Large intestine (tissue), 3 donors: ENCODE data around the gene CENPA. TPM values are rescaled to one million over a fixed set of nuclear protein-coding genes. Genes with fewer than 3 reads are reported as not detected.
A peak's percentile ranks its signal among the peaks of the same experiment; 100 is the strongest.

Experiments used
- DNase-seq, 2 donors: peaks; one replicate each; pipeline versions ENCODE4 v3.0.0 to v3.0.0-alpha.2; 2013
- H3K27ac ChIP-seq: one replicate; pipeline ENCODE4 v1.5.1; 2013; ENCODE audit warnings: low read length
- H3K27me3 ChIP-seq: 2 replicates; pipeline ENCODE4 v1.6.1; 2013; ENCODE audit warnings: low read length; ENCODE audit not compliant: control insufficient read depth, insufficient read depth
- H3K36me3 ChIP-seq: 2 replicates; pipeline ENCODE4 v1.6.1; 2013; ENCODE audit warnings: low read length; ENCODE audit not compliant: control insufficient read depth, insufficient read depth
- H3K4me1 ChIP-seq: one replicate; pipeline ENCODE4 v1.6.1; 2013; ENCODE audit warnings: low read length; ENCODE audit not compliant: control insufficient read depth, insufficient read depth
- H3K4me3 ChIP-seq: one replicate; pipeline ENCODE4 v1.5.1; 2013; ENCODE audit warnings: low read length
- H3K9me3 ChIP-seq: one replicate; pipeline ENCODE4 v1.6.1; 2013; ENCODE audit warnings: mild to moderate bottlenecking, low read depth, low read length, moderate library complexity; ENCODE audit not compliant: control insufficient read depth
- WGBS: methylation state at CpG from one replicate; pipeline ENCODE4 v1.1.5; 2013; ENCODE audit warnings: low lambda C conversion rate; ENCODE audit not compliant: insufficient coverage; 5-methylcytosine and 5-hydroxymethylcytosine counted together
- polyA plus RNA-seq: library from polyadenylated mRNA; unstranded; fragments of 120-200 nt; gene quantifications from one replicate; pipeline ENCODE4 v1.2.1, GENCODE V29; 2013

CENPA gene
- polyA plus RNA-seq, 1 donor = 4.7 TPM

GRCh38 chr2:26770986-26771586 is 14.8 kb upstream of the CENPA start:
- no CpG with 5 or more reads among the region's 6 CpGs for WGBS
- no peaks in the 10 kb centered on the region for H3K4me1 ChIP-seq
- H3K36me3 ChIP-seq = peaks cover 22% of the 10 kb centered on the region
- no peak for DNase-seq
- H3K4me3 ChIP-seq = no peak overlapping the region
- no peak overlapping the region for H3K27ac ChIP-seq
- no peaks in the 10 kb centered on the region for H3K9me3 ChIP-seq
- no peaks in the 10 kb centered on the region for H3K27me3 ChIP-seq

DNA sequence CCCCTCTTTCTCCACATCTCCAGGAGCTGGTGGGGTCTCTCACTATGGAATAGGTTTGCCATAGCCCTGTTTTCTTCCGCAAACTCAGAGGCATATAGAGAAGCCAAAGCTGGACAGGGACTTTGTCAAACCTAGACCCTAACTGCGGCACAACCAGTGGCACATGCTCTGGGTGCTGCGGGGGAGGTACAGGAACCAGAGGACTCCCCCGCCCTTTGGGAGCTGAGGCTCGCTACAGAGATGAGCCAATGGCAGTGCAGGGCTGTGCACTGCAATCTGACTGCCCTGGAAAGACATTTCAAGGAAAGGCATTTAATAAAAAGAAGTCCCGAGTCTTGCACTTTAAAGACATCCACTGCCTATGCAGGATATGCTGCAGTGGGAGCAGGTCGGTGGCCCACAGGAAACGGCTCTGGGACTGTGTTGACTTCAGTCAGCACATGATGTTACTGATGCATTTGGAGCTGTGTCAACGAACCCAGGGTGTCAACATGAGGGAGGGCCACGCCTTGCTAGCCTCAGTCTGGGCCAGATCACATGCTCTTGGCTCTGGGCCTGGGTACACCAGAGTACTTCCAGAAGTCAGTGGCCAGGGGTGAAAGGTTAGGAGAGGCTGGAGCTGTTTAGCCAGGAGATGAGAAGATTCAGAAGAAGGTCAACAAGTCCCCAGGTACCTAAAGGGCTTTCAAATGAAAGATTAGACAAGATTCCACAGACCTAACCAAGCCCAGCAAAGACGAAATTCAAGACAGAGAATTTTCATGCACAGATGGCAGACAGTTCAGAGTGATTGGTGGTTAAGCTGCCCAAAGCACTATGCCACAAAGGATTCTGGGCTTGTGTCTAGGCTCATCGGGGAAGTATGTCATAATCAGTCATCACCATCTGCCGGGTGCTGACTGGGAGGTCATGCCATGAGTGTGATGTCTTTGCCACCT is 13.5 kb upstream of the CENPA start:
- no CpG with 5 or more reads among the region's 13 CpGs for WGBS
- H3K4me1 ChIP-seq = no peaks in the 10 kb centered on the region

GRCh38 chr2:26776195-26776800 is 9.6 kb upstream of the CENPA start:
- no peaks in the 10 kb centered on the region for H3K9me3 ChIP-seq
- peaks cover 56% of the 10 kb centered on the region for H3K36me3 ChIP-seq
- no peak for DNase-seq
- WGBS = no CpG with 5 or more reads among the region's 5 CpGs
- no peak overlapping the region for H3K4me3 ChIP-seq
- H3K27ac ChIP-seq = no peak overlapping the region
- no peaks in the 10 kb centered on the region for H3K4me1 ChIP-seq
- H3K27me3 ChIP-seq = no peaks in the 10 kb centered on the region

More for the DNA sequence above, 13.5 kb upstream of the CENPA start:
- Histone ChIP-seq H3K36me3 (peaks cover 32% of the 10 kb centered on the region), H3K9me3 (no peaks in the 10 kb centered on the region), H3K4me3 (no peak overlapping the region), H3K27me3 (no peaks in the 10 kb centered on the region), H3K27ac (no peak overlapping the region)
- DNase-seq = peak; percentile 37 to 66

GRCh38 chr2:26778098-26778497 is 7.8 kb upstream of the CENPA start:
- Histone ChIP-seq H3K36me3 (peaks cover 56% of the 10 kb centered on the region), H3K27me3 (no peaks in the 10 kb centered on the region), H3K27ac (no peak overlapping the region), H3K4me3 (no peak overlapping the region), H3K9me3 (no peaks in the 10 kb centered on the region), H3K4me1 (no peaks in the 10 kb centered on the region)
- no peak for DNase-seq
- WGBS = no CpG with 5 or more reads among the region's 18 CpGs

DNA sequence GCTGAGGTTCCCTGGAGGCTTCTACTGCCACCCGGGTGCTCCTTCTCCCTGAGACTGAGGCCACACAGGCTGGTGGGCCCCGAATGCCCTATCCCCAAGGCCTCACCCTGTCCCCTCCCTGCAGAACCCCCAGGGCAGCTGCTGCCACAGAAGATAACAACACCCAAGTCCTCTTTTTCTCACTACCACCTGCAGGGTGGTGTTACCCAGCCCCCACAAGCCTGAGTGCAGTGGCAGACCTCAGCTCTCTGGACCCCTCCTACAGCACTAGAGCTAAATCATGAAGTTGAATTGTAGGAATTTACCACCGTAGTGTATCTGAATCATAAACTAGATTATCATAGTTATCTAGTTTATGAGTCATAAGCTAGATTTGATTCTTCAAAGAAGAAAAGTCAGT is 7.3 kb upstream of the CENPA start:
- 0% methylated on average over 1 of the region's 3 CpGs for WGBS
- no peak for DNase-seq
- H3K27me3 ChIP-seq = no peaks in the 10 kb centered on the region
- no peak overlapping the region for H3K27ac ChIP-seq
- H3K4me3 ChIP-seq = no peak overlapping the region
- no peaks in the 10 kb centered on the region for H3K4me1 ChIP-seq
- no peaks in the 10 kb centered on the region for H3K9me3 ChIP-seq
- H3K36me3 ChIP-seq = peaks cover 56% of the 10 kb centered on the region

DNA sequence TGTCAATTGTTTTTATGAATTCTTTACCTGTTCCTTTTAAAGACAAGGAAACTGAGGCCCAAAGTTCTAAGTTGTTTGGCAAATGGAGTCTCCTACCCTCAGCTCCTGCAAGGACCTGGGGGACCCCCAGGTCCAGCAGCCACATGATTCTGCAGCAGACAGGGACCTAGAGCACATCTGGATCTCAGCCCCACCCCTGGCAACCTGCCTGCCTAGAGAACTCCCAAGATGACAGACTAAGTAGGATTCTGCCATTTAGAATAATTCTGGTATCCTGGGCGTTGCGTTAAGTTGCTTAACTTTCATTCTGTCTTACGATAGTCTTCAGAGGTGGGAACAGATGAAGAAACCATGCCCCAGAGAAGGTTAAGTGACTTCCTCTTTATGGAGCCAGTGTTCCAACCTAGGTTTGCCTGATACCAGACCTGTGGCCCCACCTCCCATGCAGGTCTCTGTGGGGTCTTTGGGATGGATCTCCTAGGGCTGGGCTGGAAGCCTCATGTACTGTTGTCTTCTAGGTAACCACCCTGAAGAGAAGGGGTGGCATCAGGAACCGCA is 5.6 kb upstream of the CENPA start:
- WGBS = 100% methylated on average over 2 of the region's 4 CpGs
- H3K4me1 ChIP-seq = peaks cover 3% of the 10 kb centered on the region

DNA sequence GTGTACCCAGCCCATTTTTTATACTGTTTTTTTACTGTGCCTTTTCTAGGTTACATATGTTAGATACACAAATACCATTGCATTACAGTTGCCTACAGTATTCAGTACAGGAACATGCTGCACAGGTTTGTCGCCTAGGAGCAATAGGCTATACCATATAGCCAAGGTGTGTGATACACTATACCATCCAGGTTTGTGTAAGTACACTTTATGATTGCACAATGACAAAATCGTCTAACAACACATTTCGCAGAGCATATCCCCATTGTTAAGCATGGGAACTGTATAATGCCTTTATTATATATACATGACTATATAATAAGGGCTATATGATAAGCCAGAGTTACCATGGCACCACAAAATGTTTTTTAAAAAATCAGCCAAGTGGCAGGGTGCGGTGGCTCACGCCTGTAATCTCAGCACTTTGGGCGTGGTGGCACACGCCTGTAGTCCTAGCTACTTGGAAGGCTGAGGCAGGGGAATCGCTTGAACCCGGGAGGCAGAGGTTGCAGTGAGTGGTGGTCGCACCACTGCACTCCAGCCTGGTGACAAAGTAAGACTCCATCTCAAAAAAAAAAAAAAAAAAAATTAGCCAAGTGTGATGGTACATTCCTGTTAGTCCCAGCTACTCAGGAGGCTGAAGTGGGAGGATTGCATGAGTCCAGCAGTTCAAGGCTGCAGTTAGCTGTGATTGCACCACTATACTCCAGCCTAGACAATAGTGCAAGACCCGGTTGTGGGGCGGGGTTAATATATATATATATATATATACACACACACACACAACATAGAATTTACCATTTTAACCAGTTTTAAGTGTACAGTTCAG is 2.8 kb upstream of the CENPA start:
- Histone ChIP-seq H3K4me3 (no peak overlapping the region), H3K36me3 (peaks cover 20% of the 10 kb centered on the region), H3K4me1 (peaks cover 4% of the 10 kb centered on the region), H3K27me3 (no peaks in the 10 kb centered on the region), H3K27ac (no peak overlapping the region), H3K9me3 (no peaks in the 10 kb centered on the region)
- no peak for DNase-seq
- WGBS = no CpG with 5 or more reads among the region's 12 CpGs

More for the DNA sequence above, 5.6 kb upstream of the CENPA start:
- Histone ChIP-seq H3K27me3 (no peaks in the 10 kb centered on the region), H3K36me3 (peaks cover 46% of the 10 kb centered on the region), H3K9me3 (no peaks in the 10 kb centered on the region), H3K27ac (no peak overlapping the region), H3K4me3 (no peak overlapping the region)
- DNase-seq = no peak

DNA sequence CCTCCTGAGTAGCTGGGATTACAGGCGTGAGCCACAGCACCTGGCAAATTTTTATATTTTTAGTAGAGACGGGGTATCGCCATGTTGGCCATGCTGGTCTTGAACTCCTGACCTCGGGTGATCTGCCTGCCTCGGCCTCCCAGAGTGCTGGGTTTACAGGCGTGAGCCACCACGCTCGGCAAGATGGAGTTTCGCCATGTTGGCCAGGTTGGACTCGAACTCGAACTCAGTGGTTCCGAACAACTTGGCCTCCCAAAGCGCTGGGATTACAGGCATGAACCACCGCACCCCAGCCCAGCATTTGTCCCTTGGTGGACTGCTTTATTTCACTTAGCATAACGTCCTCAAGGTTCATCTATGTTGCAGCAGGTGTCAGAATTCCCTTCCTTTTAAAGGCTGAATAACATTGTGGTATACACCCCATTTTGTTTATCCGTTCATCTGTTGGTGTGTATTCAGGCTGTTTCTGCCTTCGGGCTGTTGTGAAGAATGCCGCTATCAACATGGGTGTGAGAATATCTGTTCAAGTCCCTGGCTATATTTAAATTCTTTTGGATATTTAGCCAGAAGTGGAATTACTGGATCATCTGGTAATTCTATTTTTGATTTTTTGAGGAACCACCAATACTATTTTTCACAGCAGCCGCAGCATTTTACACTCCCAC is 1.2 kb upstream of the CENPA start:
- WGBS = 100% methylated on average over 1 of the region's 19 CpGs
- H3K9me3 ChIP-seq = no peaks in the 10 kb centered on the region
- peaks cover 11% of the 10 kb centered on the region for H3K36me3 ChIP-seq
- H3K4me1 ChIP-seq = peaks cover 4% of the 10 kb centered on the region
- no peak overlapping the region for H3K4me3 ChIP-seq
- no peaks in the 10 kb centered on the region for H3K27me3 ChIP-seq
- DNase-seq = no peak
- H3K27ac ChIP-seq = no peak overlapping the region

DNA sequence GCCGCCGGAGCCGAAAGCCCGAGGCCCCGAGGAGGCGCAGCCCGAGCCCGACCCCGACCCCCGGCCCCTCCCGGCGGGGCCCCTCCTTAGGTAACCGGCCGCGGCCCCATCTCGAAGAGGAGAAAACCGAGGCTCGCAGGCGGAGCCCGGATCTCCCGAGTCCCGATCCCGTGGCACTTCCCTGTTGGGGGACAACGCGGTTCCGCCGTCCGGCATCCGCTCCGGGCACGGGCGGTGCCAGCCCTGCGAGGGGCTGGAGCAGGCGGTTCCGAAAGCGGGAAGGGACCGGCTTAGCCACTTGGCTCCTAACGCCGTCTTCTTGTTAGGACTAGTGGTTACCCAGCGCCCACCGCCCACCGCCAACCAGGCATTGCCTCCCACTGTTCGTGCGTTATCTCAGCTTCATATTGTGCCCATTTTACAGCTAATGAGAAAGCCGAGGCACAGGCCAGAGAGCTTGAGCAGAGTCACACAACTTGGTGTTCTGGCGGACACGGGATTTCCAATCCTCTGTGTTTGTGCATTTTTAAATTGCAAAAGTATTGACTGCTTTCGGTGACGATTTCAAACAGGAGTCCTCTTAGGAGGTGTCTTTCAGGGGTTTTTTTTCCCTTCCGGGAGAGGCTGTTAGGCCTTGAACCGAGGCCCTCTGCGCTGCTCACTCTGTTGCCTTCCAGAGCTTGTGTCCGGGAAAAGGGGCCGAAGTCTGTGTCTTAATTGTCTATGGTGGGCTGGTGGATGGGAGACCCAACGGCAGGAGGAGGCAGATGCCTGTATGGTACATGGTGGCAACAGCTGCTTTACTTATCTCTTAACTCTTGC is 562 bp downstream of the CENPA start:
- 0% methylated on average over 1 of the region's 55 CpGs for WGBS
- H3K27ac ChIP-seq = no peak overlapping the region
- DNase-seq = peak in 1 of 2 donors; percentile 13

More for the DNA sequence above, 562 bp downstream of the CENPA start:
- H3K9me3 ChIP-seq = no peaks in the 10 kb centered on the region
- peaks cover 4% of the 10 kb centered on the region for H3K4me1 ChIP-seq
- H3K36me3 ChIP-seq = peaks cover 1% of the 10 kb centered on the region
- no peaks in the 10 kb centered on the region for H3K27me3 ChIP-seq
- peak overlapping the region; percentile 44 for H3K4me3 ChIP-seq
